Measurements from ENCODE around the gene G2E3.
"Not testable (repeated sequence)": the region's sequence is repeated elsewhere in the genome, so short reads cannot be mapped to it uniquely, and the experiment has no call there.

The G2E3 gene

DNA sequence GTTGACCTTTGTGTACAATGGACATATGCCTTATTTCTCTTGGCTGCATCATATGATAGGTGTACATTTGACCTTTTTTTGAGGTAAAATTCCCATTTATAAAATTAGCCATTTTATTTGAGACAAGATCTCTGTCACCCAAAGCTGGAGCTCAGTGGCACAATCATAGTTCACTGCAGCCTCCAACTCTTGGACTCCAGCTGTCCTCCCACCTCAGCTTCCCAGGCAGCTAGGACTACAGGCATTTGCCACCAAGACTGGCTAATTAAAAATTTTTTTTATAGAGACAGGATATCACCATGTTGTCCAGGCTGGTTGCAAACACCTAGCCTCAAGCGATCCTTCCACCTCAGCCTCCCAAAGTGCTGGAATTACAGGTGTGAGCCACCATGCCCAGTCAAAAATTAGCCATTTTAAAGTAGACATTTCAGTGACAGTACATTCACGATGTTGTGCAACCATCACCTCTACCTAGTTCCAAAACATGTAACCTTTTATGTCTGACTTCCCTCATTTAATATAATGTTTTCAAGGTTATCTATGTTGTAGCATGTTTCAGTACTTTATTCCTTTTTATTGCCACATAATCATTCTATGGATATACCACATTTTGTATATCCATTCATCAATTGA lies 5.4 kb downstream of the G2E3 start:
- no peak for DNase-seq

DNA sequence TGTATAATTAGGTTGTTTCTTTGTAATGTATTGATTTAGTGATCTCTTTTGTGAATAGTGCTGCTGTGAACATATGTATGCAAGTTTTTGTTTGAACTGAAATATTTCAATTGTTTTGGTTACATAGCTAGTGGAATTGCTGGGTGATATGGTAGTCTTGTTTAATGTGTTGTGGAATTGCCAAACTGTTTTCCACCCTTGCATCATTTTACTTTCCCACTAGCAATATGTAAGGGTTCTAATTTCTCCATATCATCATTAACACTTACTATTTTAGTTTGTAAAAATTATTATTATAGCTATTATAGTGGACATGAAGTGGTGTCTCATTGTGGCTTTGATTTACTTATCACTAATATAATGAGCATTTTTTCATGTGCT lies 5.9 kb downstream of the G2E3 start:
- no peak for DNase-seq

DNA sequence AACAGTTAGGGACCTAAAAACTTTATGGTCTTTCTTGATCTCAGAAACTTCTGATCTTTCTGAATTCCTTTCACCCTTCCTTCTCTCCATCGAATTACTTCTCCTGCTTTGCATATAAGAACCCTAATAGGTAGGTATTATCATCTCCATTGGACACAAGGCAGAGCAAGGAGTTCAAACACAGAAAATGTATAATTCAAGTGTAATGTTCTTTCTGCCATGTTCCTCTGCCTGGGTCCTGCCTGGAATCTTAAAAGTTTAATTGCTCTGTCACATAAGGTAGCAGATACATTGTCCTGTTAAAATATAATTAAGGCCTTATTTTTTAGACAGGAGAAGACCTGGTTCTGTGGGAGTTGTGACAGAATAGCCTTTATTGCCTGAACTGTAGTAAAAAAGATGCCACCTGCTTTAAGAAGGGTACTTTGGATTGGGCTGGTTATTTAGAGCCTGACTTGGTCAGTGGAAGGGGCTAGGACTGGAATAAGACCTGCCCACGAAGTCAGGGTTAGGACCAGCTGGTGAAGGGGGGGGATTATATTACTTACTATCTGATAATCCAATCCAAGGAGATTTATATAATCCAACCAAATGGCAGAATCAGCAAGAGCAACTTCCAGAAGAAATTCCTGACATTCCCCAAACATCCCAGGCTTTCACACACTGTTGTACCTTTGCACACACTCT lies 10.4 kb downstream of the G2E3 start:
- no peak for DNase-seq

DNA sequence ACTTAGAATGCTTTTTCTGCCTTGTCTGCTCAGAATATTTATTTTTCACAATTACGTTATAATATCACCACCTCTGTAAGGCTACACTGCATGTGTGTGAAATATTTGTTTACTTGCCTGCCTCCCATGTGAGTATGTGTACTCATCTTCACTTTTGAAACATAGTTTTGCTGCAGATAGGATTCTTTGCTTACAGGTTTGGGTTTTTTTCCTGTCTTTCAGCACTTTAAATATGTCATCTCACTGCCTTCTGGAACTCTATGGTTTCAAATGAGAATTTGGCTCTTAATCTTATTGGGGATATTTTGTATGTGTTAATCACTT lies 10.9 kb downstream of the G2E3 start:
- no peak for DNase-seq

DNA sequence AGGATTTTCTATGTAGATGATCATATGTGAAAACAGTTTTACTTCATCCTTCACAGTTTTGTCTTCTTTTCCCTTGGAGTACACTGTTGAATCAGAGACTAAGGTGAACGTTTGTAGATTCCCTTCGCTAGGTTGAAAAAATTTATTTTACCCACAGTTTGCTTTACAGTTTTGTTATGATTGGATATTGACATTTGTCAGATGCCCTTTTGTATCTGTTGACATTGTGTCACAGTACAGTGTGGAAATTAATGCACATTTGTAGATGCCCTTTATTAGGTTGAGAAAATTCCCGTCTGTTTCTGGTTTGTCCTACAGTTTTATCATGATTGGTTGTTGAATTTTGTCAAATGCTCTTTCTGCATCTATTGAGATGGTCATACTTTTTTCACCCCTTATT lies 13.3 kb downstream of the G2E3 start:
- no peak for DNase-seq

DNA sequence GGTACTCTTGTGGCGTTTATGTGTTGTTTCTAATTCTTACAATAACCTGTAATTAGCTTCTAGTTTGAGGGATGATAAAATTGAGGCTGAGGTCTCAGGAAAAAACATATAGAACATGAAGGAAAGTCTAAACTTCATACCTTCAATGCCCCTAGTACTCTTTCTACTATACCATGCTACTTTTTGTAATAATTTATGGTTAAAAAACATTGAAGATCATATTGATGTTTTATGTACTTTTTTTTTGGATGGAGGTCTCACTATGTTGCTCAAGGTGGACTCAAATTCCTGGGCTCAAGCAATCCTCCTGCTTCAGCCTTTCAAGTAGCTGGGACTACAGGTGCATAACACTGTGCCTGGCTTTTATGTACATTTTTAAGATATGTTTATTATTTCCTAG lies 13.8 kb downstream of the G2E3 start:
- DNase-seq, result no peak

DNA sequence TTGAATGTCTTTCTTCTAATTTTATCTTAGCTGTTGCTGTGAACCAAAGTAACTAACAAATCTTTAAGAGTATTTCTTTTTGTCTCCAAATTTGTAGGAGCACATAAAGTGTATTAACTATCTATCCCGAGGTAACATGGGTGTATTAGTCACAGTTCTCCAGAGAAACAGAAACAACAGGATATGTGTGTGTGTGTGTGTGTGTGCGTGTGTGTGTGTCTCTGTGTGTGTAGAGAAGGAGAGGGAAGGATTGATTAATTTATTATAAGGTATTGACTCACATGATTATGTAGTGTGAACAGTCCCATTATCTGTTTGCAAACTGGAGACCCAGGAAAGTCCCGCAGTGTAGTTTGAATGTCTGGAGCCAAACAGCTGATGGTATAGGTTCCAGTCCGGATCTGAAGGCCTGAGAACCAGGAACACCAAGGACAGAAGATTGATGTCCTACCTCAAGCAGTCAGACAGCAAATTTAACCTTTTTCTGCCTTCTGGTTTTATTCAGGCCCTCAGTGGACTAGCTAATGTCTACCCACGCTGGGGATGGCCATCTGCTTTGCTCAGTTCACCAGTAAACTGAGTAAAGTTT lies 14.4 kb downstream of the G2E3 start:
- DNase-seq, result no peak

DNA sequence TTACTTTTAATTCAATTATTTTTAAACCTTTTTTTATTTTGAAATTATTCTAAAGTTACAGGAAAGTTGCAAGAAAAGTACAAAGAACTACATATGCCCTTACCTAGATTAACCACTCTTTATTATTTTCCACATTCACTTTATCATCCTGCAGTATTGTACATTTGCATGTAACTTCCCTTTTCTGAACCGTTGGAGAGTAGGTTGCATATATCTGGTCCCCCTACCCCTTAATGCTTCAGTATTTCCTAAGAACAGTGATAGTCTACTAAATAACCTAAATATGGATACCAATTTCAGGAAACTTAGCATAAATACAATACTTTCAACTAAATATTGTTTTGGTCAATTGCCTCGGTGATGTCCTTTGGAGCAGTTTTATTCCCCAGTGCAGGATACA lies 15.0 kb downstream of the G2E3 start:
- no peak for DNase-seq

DNA sequence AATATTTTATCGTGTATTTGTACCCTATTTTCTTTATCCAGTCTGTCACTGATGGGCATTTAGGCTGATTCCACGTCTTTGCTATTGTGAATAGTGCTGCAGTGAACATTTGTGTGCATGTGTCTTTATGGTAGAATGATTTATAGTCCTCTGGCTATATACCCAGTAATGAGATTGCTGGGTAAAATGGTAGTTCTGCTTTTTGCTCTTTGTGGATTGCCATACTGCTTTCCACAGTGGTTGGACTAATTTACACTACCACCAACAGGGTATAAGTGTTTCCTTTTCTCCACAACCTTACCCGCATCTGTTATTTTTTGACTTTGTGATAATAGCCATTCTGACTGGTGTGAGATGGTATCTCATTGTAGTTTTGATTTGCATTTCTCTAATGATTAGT lies 15.8 kb downstream of the G2E3 start:
- DNase-seq, result not testable (repeated sequence)

DNA sequence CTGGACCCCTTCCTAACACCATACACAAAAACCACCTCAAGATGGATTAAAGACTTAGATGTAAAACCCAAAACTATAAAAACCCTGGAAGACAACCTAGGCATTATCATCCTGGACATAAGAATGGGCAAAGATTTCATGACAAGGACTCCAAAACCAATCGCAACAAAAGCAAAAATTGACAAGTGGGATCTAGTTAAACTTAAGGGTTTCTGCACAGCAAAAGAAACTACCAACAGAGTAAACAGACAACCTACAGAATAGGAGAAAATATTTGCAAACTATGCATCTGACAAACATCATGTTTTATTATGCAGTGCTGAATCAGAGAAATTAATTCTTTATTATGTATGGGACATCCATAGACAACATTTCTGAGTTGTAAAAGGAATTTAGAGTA lies 17.4 kb downstream of the G2E3 start:
- not testable (repeated sequence) for DNase-seq

DNA sequence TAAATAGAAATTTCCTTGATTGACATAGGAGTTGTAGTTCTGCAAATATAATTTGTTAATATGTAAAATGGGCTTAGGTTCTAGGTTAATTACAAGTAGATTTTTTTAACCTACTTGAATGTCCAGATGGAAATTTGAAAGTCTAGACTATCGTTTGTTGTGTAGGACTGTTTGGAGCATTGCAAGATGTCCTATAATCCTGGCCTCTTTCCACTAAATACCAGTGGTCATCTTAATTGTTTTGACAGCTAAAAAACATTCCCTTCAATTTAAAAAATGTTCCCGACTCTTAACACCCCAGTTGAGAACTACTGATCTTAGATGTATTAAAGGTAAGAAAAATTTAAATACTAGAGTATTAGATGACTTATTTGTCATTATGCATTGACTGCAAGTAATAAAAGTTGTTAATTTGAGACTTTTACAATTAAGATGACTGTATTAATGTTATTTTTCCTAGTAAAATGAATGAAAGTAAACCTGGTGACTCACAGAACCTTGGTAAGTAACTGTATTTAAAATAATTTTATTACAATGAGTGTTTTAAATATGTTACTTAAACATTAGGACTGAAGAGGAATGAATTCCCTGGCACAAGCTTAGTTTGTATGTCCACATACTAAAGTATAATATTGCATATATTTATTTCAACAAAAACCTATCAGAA lies 21.8 kb downstream of the G2E3 start:
- no peak for DNase-seq

DNA sequence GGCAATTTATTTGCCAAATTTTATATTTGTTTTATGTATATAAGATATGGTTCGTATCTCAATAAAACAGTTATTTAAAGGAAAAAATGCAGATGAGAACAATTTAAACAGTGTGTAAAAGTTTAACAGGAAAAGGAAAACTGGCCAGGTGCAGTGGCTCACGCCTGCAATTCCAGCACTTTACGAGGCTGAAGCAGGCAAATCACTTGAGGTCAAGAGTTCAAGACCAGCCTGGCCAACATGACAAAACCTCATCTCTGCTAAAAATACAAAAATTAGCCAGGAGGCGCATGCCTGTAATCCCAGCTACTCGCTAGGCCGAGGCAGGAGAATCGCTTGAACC lies 22.3 kb downstream of the G2E3 start:
- no peak for DNase-seq

DNA sequence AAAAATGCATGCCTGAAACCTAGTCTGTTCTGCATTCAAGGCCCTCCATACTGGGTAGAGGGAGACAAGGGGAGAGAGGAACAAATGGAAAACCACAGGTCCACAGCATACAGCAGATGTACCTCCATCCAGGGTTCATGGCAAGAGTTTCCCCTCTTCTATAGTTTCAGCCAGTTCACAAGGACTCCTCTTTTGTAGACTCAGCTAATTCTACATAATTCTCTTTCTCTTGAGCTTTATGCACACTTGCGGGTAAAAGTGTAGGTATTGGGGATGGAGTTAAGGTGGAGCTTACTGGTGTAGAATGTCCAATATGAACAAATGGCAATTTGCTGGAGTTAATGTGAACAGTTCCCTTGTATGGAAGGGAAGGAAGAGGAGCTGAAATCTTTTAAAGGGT lies 23.4 kb downstream of the G2E3 start:
- no peak for DNase-seq

DNA sequence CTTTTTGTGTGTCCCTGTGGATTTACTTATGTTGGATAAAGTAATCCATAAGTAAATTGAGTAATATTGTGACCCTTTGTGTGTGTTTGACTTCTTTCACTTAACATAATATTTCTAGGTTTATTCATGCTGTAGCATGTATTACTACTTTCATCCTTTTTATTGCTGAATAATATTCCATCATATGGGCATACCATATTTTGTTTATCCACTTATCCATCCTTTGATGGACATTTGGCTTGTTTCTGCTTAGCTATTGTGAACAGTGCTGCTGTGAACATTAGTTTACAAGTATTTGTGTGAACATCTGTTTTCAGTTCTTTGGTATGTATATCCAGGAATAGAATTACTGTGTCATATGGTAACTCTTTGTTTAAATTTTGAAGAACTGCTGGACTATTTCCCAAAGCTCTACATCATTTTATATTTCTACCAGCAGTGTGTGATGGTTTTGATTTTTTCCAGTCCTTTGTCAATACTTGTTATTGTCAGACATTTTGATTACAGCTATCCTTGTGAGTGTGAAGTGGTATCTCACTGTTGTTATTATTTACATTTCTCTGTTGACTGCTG lies 25.2 kb downstream of the G2E3 start:
- no peak for DNase-seq

DNA sequence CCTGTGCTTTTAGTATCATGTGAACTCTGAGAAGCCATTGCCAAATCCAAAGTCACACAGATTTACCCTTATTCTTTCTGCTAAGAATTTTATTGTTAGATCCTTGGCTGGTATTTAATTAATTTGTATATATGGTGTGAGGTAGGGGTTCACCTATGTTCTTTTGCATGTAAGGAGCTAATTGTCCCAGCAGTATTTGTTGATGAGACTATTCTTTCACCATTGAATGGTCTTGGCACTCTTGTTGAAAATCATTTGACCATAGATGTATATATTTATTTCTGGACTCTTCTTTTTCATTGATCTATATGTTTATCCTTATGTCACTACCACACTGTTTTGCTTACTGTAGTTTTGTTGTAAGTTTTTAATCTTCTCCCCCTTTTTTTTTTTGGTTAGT lies 26.2 kb downstream of the G2E3 start:
- no peak for DNase-seq

DNA sequence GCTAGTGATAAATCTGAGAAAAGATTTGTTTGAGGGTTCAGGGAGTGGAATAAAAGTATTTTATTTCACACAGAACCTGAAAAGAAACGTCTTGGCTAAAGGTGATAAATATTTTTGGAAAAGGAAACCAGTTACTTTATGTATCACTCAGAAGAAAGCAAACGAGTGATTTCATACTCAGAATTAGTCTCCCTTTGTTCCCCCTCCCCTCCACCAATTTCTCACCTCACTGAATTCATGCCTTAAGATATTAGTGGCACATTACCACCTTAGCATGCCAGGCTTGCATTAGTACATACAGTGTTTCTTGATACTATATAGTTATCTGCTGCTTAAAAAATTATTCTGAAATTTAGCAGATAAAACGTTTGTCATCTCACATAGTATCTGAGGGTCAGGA lies 28.2 kb downstream of the G2E3 start:
- DNase-seq, result no peak

DNA sequence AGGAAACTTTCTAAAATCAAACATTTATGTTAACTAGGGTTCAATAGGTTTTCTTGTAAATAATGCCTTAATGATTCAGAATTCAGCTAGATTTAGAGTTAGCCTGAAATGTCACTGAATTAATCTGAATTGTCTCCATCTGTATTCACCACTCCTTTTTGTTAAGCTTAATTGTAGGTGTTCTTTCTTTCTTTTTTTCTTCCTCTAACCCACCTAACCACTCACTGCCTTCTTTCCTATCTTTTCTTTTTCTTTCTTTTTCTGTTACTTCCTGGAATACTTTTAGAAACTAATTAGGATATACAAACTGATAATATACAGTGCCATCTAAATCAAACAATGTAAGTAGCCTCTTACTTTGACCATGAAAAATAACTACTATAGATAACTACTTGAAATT lies 29.9 kb downstream of the G2E3 start:
- DNase-seq, result no peak

DNA sequence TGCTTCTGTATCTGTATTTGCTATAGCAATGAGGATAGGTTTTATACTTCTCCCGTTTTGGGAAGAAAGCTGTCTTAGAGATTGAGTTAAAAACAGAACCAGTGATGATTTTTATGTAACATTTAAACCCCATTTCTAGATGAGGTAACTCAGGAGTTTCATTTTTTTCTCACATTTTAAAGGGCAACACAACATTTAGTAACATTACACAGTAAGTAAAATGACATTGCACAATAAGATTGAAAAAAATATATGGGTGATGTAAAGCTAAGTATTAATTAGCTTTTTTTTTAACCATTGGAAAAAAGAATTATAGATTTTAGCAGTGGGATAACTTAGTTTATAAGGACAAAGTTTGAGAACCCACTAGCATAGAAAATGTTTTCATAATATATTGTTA lies 38.0 kb downstream of the G2E3 start:
- DNase-seq, result no peak

DNA sequence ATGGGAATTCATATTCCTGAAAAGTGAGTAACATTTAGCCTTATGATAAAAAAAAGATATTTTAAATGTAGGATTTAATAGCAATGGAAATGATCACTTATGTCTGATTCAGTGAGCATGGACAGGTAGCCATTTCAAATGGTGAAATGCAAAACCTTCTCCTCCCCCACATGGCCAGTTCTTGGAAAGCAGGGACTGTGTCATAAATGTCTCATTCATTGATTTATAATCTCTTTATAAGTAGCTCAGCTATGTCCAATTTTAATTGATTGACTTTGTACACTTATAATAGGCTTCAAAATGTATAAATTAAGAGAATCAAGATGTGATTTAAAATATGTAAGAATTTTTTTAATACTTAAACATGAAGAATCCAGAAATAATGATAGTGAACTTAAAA lies 38.5 kb downstream of the G2E3 start:
- DNase-seq, result no peak

DNA sequence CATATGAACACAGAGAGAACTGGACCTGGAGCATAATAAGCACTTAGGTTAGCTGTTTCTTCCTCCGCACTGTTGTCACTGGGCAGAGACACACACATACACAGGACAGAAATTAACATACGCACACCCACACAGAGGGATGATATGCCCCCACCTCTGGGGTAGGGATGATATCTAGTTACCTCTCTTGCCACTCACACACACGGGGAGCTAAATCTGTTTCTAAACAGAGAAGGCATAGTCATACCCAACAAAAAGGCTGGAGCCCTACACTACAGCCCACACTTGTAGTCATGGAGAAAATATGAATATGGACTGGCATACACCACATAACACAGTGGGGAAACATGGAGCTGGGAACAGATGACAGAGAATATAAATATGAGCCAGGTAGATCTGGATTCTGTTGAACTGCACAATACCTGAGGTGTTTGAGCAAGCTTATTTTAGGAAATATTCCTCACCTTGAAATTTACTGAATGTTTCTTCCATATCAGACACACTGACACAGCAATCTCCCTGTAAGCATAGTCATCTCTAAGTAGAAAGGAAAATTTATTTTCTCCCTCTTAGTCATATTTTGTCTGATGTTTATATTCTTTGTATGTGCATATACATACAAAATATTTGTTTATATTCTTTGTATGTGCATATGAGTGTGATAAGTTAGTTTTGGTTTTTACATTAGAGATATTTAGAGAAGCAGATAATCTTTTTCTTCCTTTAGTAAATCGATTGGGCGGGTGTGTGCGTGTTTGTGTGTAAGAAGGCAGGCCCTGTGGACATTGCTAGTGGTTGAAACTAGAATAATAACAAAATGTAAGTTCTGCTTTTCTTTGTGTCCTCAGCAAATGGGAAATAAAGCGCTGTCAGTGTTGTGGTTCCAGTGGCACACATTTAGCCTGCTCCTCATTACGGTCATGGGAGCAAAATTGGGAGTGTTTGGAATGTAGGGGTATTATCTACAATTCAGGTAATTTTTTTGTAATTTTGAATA lies 42.3 kb downstream of the G2E3 start:
- no peak for DNase-seq

DNA sequence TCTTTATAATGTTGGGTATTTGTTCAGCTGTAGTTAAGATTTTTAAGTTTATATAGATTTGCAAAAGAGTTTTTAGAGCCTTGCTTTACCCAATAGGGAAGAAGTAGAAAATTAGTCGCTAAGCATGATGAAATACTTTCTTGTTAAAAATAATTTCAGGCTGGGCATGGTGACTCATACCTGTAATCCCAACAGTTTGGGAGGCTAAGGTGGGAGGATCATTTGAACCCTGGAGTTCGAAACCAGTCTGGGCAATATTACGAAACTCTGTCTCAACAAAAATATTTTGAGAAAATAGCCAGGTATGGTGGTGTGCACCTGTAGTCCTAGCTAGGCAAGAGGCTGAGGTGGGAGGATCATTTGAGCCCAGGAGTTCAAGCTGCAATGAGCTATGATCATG lies 44.4 kb downstream of the G2E3 start:
- no peak for DNase-seq

DNA sequence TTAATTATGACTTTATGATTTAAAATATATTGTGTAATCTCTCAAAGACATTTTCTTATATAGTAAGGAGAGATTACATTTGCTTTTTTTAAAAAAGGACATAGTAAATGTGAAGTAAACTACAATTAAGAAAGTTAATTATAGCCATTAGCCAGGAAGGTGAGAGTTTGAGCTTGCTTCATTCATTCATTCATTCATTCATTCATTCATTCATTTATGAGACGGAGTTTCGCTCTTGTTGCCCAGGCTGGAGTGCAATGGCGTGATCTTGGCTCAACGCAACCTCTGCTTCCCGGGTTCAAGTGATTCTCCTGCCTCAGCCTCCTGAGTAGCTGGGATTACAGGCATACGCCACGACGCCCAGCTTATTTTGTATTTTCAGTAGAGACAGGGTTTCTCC lies 45.7 kb downstream of the G2E3 start:
- DNase-seq, result not testable (repeated sequence)

All from NCI-H510A (cell line).